Measurements from ENCODE around the gene QTRT2.

The QTRT2 gene

GRCh38 chr3:114078126-114078525 is 21.6 kb downstream of the QTRT2 start:
- no peak for DNase-seq (ENCODE audit: low read depth in 3 of 3)

GRCh38 chr3:114079761-114080160 is 23.2 kb downstream of the QTRT2 start:
- no peak for DNase-seq (ENCODE audit: low read depth in 3 of 3)

GRCh38 chr3:114080201-114080600 is 23.7 kb downstream of the QTRT2 start:
- no peak for DNase-seq (ENCODE audit: low read depth in 3 of 3)

DNA sequence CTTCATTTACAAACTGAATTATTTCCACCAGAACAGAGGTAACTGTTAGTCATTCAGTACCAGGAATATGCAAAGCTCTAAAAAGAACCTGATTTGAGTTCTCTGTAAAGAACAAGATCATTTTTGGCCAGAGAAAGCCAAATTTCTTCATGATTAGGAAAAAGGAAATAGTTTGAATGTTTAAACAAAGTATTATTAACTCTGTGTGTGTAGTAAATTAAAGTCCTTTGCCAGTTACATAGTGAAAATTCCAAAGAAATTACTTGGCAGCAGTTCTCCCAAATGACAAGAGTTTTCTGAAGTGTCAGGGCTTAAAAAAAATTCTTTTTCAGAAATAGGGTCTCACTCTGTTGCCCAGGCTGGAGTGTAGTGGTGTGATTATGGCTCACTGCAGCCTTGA is 24.5 kb downstream of the QTRT2 start:
- DNase-seq (ENCODE audit: low read depth in 3 of 3): no peak

DNA sequence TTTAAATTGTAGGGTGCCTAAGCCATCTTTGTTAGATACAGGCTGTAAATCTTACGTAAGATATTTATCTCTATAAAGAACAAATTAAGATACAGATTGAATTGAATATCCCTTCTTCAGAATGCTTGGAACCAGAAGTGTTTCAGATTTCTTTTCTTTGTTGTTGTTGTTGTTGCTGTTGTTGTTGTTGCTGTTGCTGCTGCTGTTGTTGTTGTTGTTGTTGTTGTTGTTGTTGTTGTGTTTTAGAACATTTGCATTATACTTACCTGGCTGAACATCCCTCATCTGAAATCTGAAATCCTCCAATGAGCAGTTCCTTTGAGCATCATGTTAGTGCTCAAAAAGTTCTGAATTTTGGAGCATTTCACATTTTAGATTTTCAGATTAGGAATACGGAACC is 26.6 kb downstream of the QTRT2 start:
- DNase-seq (ENCODE audit: low read depth in 3 of 3): no peak

- DNase-seq (ENCODE audit: low read depth in 3 of 3): no peak
Measured at GRCh38 chr3:114086356-114086755, 29.8 kb downstream of the QTRT2 start.

DNA sequence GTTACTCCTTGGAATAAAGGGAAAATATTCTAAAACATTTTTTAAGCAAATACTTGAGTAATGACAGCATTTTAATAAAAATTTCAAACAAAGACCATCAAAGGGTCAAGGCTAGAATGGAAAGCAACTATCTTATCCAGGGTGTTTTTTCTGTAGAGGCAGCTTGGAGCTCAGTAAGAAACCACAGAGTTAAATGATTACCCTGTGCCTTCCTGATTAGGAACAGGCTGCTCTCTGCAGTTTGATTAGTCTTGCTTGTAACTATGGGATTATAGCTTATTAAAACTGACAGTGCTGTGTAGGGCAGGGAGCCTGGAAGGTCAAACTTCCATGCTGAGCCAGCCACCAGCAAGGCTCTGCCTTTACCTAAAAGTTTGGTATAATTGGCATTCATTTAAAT is 33.1 kb downstream of the QTRT2 start:
- DNase-seq (ENCODE audit: low read depth in 3 of 3): no peak

GRCh38 chr3:114092151-114093015 is 35.8 kb downstream of the QTRT2 start:
- DNase-seq (ENCODE audit: low read depth in 3 of 3): no peak

DNA sequence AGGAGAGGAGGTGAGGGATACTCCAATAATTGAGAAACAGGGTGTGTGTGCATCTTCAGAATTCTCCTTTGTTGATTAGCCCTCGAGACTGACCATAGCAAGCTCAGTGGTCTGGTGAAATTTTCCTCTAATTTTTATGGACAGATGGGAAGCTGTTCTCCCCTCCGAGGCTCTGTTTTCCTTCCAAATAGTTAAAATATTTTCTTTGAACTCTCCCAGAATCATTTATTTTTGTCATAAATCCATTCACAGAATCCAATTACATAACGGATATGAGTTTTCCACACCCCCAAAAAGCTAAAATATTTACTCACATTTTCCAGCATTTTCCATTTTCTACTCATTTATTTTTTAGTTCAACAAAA is 36.5 kb downstream of the QTRT2 start:
- no peak for DNase-seq (ENCODE audit: low read depth in 3 of 3)

DNA sequence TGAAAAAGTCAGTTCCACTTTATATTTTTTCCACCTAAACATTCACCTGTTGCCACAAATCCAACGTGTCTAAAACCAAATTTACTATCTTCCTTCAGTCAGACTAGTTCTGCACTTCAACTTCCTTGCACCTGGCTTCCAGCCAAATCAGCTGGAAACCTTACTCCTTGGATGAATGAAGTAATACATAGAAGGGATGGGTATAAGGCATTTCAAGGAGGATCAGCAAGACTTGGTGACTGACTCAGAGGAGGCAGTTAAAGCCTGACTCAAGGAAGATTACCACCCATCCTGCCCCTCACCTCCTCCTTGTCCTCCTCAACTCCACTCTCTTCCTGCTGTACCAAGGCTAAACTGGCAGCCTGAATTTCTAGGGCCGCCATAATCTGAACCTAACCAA is 37.1 kb downstream of the QTRT2 start:
- DNase-seq (ENCODE audit: low read depth in 3 of 3): no peak

- DNase-seq (ENCODE audit: low read depth in 3 of 3): no peak
Measured at GRCh38 chr3:114095796-114096195, 39.3 kb downstream of the QTRT2 start.

- DNase-seq (ENCODE audit: low read depth in 3 of 3): no peak
Measured at GRCh38 chr3:114101101-114101500, 44.6 kb downstream of the QTRT2 start.

DNA sequence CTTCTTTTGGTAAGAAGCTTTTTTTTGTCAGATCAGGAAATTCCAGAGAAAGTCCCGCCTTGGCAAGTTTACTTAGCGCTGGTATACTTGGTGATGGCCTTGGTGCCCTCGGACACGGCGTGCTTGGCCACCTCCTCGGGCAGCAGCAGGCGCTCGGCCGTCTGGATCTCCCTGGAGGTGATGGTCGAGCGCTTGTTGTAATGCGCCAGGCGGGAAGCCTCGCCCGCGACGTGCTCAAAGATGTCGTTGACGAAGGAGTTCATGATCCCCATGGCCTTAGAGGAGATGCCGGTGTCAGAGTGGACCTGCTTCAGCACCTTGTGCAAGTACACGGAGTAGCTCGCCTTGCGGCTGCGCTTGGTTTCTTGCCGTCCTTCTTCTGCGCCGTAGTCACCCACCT is 46.6 kb downstream of the QTRT2 start:
- no peak for DNase-seq (ENCODE audit: low read depth in 3 of 3)

GRCh38 chr3:114103858-114104257 is 47.3 kb downstream of the QTRT2 start:
- no peak for DNase-seq (ENCODE audit: low read depth in 3 of 3)

- DNase-seq (ENCODE audit: low read depth in 3 of 3): no peak
Measured at GRCh38 chr3:114104414-114104813, 47.9 kb downstream of the QTRT2 start.

- no peak for DNase-seq (ENCODE audit: low read depth in 3 of 3)
Measured at GRCh38 chr3:114108137-114108536, 51.6 kb downstream of the QTRT2 start.

GRCh38 chr3:114110439-114110838 is 53.9 kb downstream of the QTRT2 start:
- DNase-seq (ENCODE audit: low read depth in 3 of 3): no peak

GRCh38 chr3:114111060-114111770 is 54.7 kb downstream of the QTRT2 start:
- no peak for DNase-seq (ENCODE audit: low read depth in 3 of 3)

DNA sequence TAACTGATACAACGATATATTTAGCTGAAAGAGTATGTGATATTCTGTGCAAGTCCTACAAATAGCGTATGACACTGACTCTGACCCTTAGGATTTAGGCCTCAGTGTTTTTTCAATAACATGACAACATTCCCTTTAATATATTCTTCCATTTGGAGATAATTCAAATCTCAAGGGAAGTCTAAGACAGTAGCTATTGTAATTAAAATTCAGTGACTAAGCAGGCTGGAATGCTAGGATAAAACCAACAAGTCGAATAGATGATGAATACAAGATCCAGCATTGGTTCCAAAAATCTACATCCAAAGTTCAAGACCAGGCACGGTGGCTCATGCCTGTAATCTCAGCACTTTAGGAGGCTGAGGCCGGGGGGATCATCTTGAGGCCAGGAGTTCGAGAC is 56.2 kb downstream of the QTRT2 start:
- DNase-seq (ENCODE audit: low read depth in 3 of 3): no peak

DNA sequence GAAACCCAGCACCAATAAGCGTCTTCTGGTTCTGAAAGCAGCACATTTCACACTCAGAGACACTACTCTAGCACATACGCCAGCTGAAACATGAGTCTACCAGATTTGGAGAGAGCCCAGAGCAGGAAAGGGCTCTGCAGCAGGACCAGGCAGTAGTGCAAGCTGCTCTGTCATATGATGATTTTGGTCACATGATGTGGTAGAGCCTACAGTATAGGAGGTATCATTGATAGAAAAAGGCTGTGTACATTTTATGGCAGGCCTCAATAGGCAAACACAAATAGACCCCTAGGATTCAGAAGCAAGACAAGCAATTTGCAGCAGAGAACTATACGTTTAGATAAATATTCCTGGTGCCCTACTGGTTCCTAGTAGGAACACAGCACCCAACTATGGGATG is 58.2 kb downstream of the QTRT2 start:
- no peak for DNase-seq (ENCODE audit: low read depth in 3 of 3)

DNA sequence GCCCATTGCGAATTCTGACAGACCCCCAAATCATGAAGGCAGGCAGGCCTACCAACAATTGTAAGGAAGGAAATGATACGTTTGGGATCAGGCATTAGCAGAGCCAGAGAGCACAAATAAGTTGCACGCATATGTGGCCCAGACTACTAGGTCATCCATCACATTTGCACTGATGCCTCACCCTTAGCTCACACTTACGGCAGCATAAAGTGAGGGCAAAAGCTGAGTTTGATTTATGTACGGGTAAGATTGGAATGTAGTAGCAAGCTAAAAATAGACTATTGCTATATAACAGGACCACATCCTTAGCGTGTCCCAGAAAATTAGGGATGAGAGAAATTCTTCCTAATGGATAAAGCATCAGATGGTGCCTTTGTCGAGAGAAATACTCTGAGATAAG is 58.6 kb downstream of the QTRT2 start:
- DNase-seq (ENCODE audit: low read depth in 3 of 3): no peak

DNA sequence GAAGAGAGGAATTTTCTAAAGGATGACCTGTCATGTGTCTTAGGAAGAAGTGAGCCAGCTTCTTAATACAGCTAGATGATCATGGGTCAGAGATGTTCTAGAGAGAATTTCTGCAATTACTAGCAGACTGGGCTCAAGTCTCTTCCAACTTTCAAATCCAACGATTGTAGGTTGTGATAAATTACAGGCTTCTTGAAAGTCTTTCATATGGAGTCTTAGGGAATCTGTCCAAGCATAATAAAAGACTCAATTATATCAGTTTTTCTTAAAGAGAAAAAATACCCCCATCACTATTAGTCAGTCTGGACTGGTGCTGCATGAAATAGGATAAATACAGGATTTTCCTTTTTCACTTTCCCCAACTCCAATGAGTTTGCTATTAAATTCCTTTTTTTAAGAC is 63.2 kb downstream of the QTRT2 start:
- no peak for DNase-seq (ENCODE audit: low read depth in 3 of 3)

GRCh38 chr3:114120211-114120610 is 63.7 kb downstream of the QTRT2 start:
- no peak for DNase-seq (ENCODE audit: low read depth in 3 of 3)

Measured in stimulated activated CD4-positive, alpha-beta T cell treated with anti-CD3 and anti-CD28 coated beads, TNF-alpha, amount 100 ng/mL, for 48 hours (primary cell).